Neutrophil (primary cell): Measurements from ENCODE around the gene LZTS2.

ENCODE experiments used
- H3K27ac ChIP-seq: fragments of 200-600 bp; sonication (generic); 2 replicates; pipeline ENCODE4 v1.5.1; 2016; ENCODE audit warnings: mild to moderate bottlenecking, moderate library complexity
- H3K27me3 ChIP-seq: fragments of 200-600 bp; sonication (generic); 2 replicates; pipeline ENCODE4 v1.6.0; 2016; ENCODE audit warnings: mild to moderate bottlenecking
- H3K36me3 ChIP-seq: fragments of 200-600 bp; sonication (generic); 2 replicates; pipeline ENCODE4 v1.5.1; 2017
- H3K4me1 ChIP-seq, 2 experiments: fragments of 200-600 bp in 1 of 2; sonication (generic) in 1 of 2; 1 replicate in 1 of 2; 2 replicates in 1 of 2; pipeline versions ENCODE4 v1.5.1 to v1.6.1; 2013 to 2016; ENCODE audit warnings: low read depth in 1 of 2, low read length in 1 of 2, mild to moderate bottlenecking in 1 of 2, moderate library complexity in 1 of 2; ENCODE audit not compliant: control insufficient read depth in 1 of 2, insufficient read depth in 1 of 2
- H3K4me3 ChIP-seq, 2 experiments: fragments of 200-600 bp in 1 of 2; sonication (generic) in 1 of 2; 1 replicate in 1 of 2; 2 replicates in 1 of 2; pipeline ENCODE4 v1.5.1; 2013 to 2016; ENCODE audit warnings: low read depth in 1 of 2, low read length in 1 of 2, mild to moderate bottlenecking in 1 of 2, moderate library complexity in 1 of 2
- H3K9me3 ChIP-seq: fragments of 200-600 bp; sonication (generic); 2 replicates; pipeline ENCODE4 v1.5.1; 2016
- CTCF ChIP-seq: fragments of 200-600 bp; sonication (generic); IDR thresholded peaks from 2 replicates; pipeline ENCODE4 v1.5.1; 2016; ENCODE audit warnings: antibody characterized with exemption

The LZTS2 gene

GRCh38 chr10:100966887-100967286 lies 32.7 kb upstream of the LZTS2 start:
- TF ChIP-seq CTCF, result no peak
- Histone ChIP-seq H3K4me3 (no peak overlapping the region), H3K4me1 (peaks cover 5 to 13% of the 10 kb centered on the region in 2 experiments), H3K27ac (no peak overlapping the region), H3K9me3 (no peaks in the 10 kb centered on the region), H3K27me3 (peaks cover 40% of the 10 kb centered on the region), H3K36me3 (peaks cover 41% of the 10 kb centered on the region)

- no peaks in the 10 kb centered on the region for H3K9me3 ChIP-seq
These were observed 32.3 kb upstream of the LZTS2 start for GRCh38 chr10:100967332-100967731.

GRCh38 chr10:100968062-100968736 lies 31.4 kb upstream of the LZTS2 start:
- Histone ChIP-seq H3K4me1 (peaks cover 5 to 13% of the 10 kb centered on the region in 2 experiments), H3K4me3 (no peak overlapping the region), H3K36me3 (peaks cover 28% of the 10 kb centered on the region), H3K27me3 (peaks cover 40% of the 10 kb centered on the region), H3K27ac (no peak overlapping the region), H3K9me3 (no peaks in the 10 kb centered on the region)
- no peak for TF ChIP-seq CTCF

More at GRCh38 chr10:100967332-100967731, 32.3 kb upstream of the LZTS2 start:
- Histone ChIP-seq H3K4me1 (peaks cover 5 to 13% of the 10 kb centered on the region in 2 experiments), H3K4me3 (no peak overlapping the region), H3K27me3 (peaks cover 40% of the 10 kb centered on the region), H3K36me3 (peaks cover 36% of the 10 kb centered on the region), H3K27ac (no peak overlapping the region)
- no peak for TF ChIP-seq CTCF

- no peak for TF ChIP-seq CTCF
- no peak overlapping the region for H3K27ac ChIP-seq
- peak overlapping the region in 1 of 2 experiments; percentile 22 for H3K4me3 ChIP-seq
- H3K4me1 ChIP-seq, result peaks cover 5 to 13% of the 10 kb centered on the region in 2 experiments
- H3K27me3 ChIP-seq, result peaks cover 40% of the 10 kb centered on the region
- H3K36me3 ChIP-seq, result peaks cover 23% of the 10 kb centered on the region
- no peaks in the 10 kb centered on the region for H3K9me3 ChIP-seq
These were observed 30.8 kb upstream of the LZTS2 start for GRCh38 chr10:100968863-100969186.

- Histone ChIP-seq H3K9me3 (no peaks in the 10 kb centered on the region), H3K27me3 (peaks cover 40% of the 10 kb centered on the region), H3K4me3 (peak within 1 kb of the TSS; percentile 34 to 49), H3K27ac (no peak within 1 kb of the TSS), H3K36me3 (peaks cover 17% of the 10 kb centered on the region), H3K4me1 (peaks cover 5 to 13% of the 10 kb centered on the region in 2 experiments)
- TF ChIP-seq CTCF, result no peak
These were observed 30.2 kb upstream of the LZTS2 start, which contains the start of gene SEMA4G for GRCh38 chr10:100969187-100970075. SEMA4G (plus strand) TSS chr10:100969504; CDS start chr10:100972913, 3,409 bp downstream.
